PC-3 (cell line): Measurements from ENCODE around the gene SH3PXD2A. TPM values are rescaled to one million over a fixed set of nuclear protein-coding genes. Genes with fewer than 3 reads are reported as not detected.

Source experiments
- ATAC-seq: fragments of 200-7000 bp; cut with Tn5 transposase; 2 replicates; pipeline ENCODE4 v1.9.1; 2020; ENCODE audit warnings: mild to moderate bottlenecking, moderate library complexity
- BruUV-seq: library from RNA; stranded (reverse); fragments of 400-500 nt; replicated peaks from 2 replicates; lab custom pipeline; 2021; lab: Mats Ljungman, UMichigan
- CTCF ChIA-PET: fragments of 300-600 bp; sonication (Branson Sonifier 250); formaldehyde crosslinking; loops from one replicate; lab custom pipeline; 2022; ENCODE audit warnings: antibody characterized with exemption; lab: Charles Lee
- POLR2A ChIA-PET: fragments of 300-600 bp; sonication (Branson Sonifier 250); formaldehyde crosslinking; loops from one replicate; lab custom pipeline; 2022; ENCODE audit warnings: antibody characterized with exemption; ENCODE audit not compliant: unreplicated experiment; lab: Charles Lee
- DNase-seq: peaks from one replicate; pipeline ENCODE4 v3.0.0-alpha.2; 2015
- H2AFZ ChIP-seq: fragments of 300-600 bp; sonication (generic); 2 replicates; pipeline ENCODE4 v1.6.0; 2016; ENCODE audit warnings: antibody characterized with exemption, low read length
- H3F3A ChIP-seq: fragments of 300-600 bp; sonication (generic); one replicate; pipeline ENCODE4 v1.6.0; 2017; ENCODE audit warnings: antibody characterized with exemption, low read length, control low read depth, mild to moderate bottlenecking; ENCODE audit not compliant: unreplicated experiment
- H3K27ac ChIP-seq: fragments of 300-600 bp; sonication (generic); 2 replicates; pipeline ENCODE4 v1.5.1; 2016; ENCODE audit warnings: mild to moderate bottlenecking, low read length
- H3K27me3 ChIP-seq: fragments of 300-600 bp; sonication (generic); 2 replicates; pipeline ENCODE4 v1.6.1; 2016; ENCODE audit warnings: low read length, mixed read lengths
- H3K36me3 ChIP-seq: fragments of 300-600 bp; sonication (generic); 2 replicates; pipeline ENCODE4 v1.6.1; 2016; ENCODE audit warnings: low read depth, mixed run types, low read length, mixed read lengths
- H3K4me1 ChIP-seq: fragments of 300-600 bp; sonication (generic); 2 replicates; pipeline ENCODE4 v1.5.1; 2016; ENCODE audit warnings: low read length; ENCODE audit not compliant: insufficient read depth
- H3K4me2 ChIP-seq: fragments of 300-600 bp; sonication (generic); 2 replicates; pipeline ENCODE4 v1.6.0; 2016; ENCODE audit warnings: low read length
- H3K4me3 ChIP-seq: fragments of 300-600 bp; sonication (generic); 2 replicates; pipeline ENCODE4 v1.5.1; 2016; ENCODE audit warnings: mild to moderate bottlenecking, low read length, mixed read lengths
- H3K79me2 ChIP-seq: fragments of 300-600 bp; sonication (generic); 2 replicates; pipeline ENCODE4 v1.6.1; 2017; ENCODE audit warnings: low read length, mixed read lengths
- H3K9ac ChIP-seq: fragments of 300-600 bp; sonication (generic); 2 replicates; pipeline ENCODE4 v1.6.0; 2016; ENCODE audit warnings: mild to moderate bottlenecking, low read length
- H3K9me2 ChIP-seq: fragments of 300-600 bp; sonication (generic); replicated peaks from 2 replicates; pipeline ENCODE4 v1.6.1; 2016; ENCODE audit warnings: mixed run types, low read length, mixed read lengths
- H3K9me3 ChIP-seq: fragments of 300-600 bp; sonication (generic); 2 replicates; pipeline ENCODE4 v1.6.1; 2016; ENCODE audit warnings: low read length, mixed read lengths
- H4K20me1 ChIP-seq: fragments of 300-600 bp; sonication (generic); 2 replicates; pipeline ENCODE4 v1.6.1; 2016; ENCODE audit warnings: low read length, mixed read lengths
- EZH2 ChIP-seq: fragments of 300-600 bp; sonication (generic); IDR thresholded peaks from one replicate; pipeline ENCODE4 v1.6.1; 2017; ENCODE audit warnings: antibody characterized with exemption, mild to moderate bottlenecking, low read length; ENCODE audit not compliant: unreplicated experiment
- EZH2phosphoT487 ChIP-seq: fragments of 300-600 bp; sonication (generic); IDR thresholded peaks from 2 replicates; pipeline ENCODE4 v1.6.1; 2018; ENCODE audit warnings: mild to moderate bottlenecking, antibody characterized with exemption, low read length, borderline replicate concordance
- intact Hi-C: fragments of 100-400 bp; cut with micrococcal nuclease; formaldehyde crosslinking; loops from 2 replicates; pipeline ENCODE4 v1.9.0; 2023
- total RNA-seq: library from RNA; depleted of rRNA; stranded (reverse); fragments of >200 nt; gene quantifications from 2 replicates; pipeline ENCODE4 v1.2.3, GENCODE V29; 2014
- TF ChIP-seq, protein P1 (sequence below): fragments of 300-600 bp; sonication (generic); conservative IDR thresholded peaks from 2 replicates; pipeline ENCODE4 v1.5.1; 2017; ENCODE audit warnings: antibody characterized with exemption, low read depth, mild to moderate bottlenecking, low read length

SH3PXD2A gene
- total RNA-seq, 1 experiment from 2014 or later = 3.4 TPM

DNA sequence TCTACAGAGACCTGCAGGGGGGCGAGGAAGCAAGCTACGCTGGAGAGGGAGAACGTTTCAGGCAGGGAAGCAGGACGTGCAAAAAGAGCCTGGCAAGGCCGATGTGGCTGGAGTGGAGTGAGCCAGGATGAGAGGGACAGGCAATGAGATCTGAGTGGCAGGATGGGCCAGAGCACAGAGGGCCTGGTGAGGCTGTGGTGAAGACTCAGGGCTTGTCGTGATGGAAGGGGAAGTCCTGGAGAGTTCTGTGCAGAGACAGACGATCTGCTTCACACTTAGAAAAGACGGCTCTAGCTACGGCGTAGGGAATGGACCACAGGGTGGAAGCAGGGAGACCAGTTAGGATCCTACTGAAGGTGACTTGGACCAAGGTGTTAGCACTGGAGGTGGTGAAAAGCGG is 87.0 kb downstream of the SH3PXD2A start:
- ChIA-PET CTCF (no interaction called here), POLR2A (no interaction called here)
- no peaks in the 10 kb centered on the region for H3K27me3 ChIP-seq
- H3K9me2 ChIP-seq = no peaks in the 10 kb centered on the region
- intact Hi-C loops = no loop called here
- H3K79me2 ChIP-seq = no peaks in the 10 kb centered on the region
- H3K4me2 ChIP-seq = no peak overlapping the region
- no peak overlapping the region for H3K9ac ChIP-seq
- TF ChIP-seq EZH2 = no peak
- TF ChIP-seq, protein P1, sequence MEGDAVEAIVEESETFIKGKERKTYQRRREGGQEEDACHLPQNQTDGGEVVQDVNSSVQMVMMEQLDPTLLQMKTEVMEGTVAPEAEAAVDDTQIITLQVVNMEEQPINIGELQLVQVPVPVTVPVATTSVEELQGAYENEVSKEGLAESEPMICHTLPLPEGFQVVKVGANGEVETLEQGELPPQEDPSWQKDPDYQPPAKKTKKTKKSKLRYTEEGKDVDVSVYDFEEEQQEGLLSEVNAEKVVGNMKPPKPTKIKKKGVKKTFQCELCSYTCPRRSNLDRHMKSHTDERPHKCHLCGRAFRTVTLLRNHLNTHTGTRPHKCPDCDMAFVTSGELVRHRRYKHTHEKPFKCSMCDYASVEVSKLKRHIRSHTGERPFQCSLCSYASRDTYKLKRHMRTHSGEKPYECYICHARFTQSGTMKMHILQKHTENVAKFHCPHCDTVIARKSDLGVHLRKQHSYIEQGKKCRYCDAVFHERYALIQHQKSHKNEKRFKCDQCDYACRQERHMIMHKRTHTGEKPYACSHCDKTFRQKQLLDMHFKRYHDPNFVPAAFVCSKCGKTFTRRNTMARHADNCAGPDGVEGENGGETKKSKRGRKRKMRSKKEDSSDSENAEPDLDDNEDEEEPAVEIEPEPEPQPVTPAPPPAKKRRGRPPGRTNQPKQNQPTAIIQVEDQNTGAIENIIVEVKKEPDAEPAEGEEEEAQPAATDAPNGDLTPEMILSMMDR = no peak
- TF ChIP-seq EZH2phosphoT487 = no peak
- H3F3A ChIP-seq = no peaks in the 10 kb centered on the region
- no TSS peak for BruUV-seq
- H3K36me3 ChIP-seq = no peaks in the 10 kb centered on the region
- no peak overlapping the region for H3K4me3 ChIP-seq
- no peak overlapping the region for H3K27ac ChIP-seq
- no peak overlapping the region for H2AFZ ChIP-seq
- no peaks in the 10 kb centered on the region for H3K9me3 ChIP-seq
- H4K20me1 ChIP-seq = no peaks in the 10 kb centered on the region
- peaks cover 34% of the 10 kb centered on the region for H3K4me1 ChIP-seq
- ATAC-seq = no peak
- no peak for DNase-seq

DNA sequence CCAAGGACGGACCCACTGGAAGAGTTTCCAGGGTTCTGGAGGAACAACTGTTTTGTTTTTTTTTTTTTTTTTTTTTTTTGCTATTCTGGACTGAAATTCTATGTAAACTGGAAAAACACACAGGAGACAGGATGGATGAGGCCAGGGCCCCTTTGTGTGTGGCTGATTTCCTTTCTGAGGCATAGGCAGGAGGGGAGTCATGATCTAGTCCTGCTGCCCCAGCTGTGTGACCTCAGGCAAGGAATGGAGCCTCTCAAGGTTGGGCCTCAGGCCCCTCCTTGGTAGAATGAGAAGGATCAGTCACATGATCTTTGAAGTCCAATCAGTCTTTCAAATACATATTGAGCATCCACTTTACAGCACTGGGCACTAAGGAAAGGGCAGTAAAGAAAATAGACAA is 87.6 kb downstream of the SH3PXD2A start:
- ATAC-seq (no peak), DNase-seq (no peak)
- Histone ChIP-seq H3K36me3 (no peaks in the 10 kb centered on the region), H3K9me3 (no peaks in the 10 kb centered on the region), H3K4me1 (peaks cover 35% of the 10 kb centered on the region), H4K20me1 (no peaks in the 10 kb centered on the region), H3K9ac (no peak overlapping the region), H3K4me3 (no peak overlapping the region), H3K79me2 (no peaks in the 10 kb centered on the region), H3K4me2 (no peak overlapping the region), H3K9me2 (no peaks in the 10 kb centered on the region), H3K27me3 (no peaks in the 10 kb centered on the region), H2AFZ (no peak overlapping the region), H3K27ac (no peak overlapping the region), H3F3A (no peaks in the 10 kb centered on the region)
- intact Hi-C loops = no loop called here
- POLR2A ChIA-PET = no interaction called here
- CTCF ChIA-PET = no interaction called here
- no peak for TF ChIP-seq EZH2
- TF ChIP-seq, protein P1 = no peak
- TF ChIP-seq EZH2phosphoT487 = no peak
- no TSS peak for BruUV-seq

DNA sequence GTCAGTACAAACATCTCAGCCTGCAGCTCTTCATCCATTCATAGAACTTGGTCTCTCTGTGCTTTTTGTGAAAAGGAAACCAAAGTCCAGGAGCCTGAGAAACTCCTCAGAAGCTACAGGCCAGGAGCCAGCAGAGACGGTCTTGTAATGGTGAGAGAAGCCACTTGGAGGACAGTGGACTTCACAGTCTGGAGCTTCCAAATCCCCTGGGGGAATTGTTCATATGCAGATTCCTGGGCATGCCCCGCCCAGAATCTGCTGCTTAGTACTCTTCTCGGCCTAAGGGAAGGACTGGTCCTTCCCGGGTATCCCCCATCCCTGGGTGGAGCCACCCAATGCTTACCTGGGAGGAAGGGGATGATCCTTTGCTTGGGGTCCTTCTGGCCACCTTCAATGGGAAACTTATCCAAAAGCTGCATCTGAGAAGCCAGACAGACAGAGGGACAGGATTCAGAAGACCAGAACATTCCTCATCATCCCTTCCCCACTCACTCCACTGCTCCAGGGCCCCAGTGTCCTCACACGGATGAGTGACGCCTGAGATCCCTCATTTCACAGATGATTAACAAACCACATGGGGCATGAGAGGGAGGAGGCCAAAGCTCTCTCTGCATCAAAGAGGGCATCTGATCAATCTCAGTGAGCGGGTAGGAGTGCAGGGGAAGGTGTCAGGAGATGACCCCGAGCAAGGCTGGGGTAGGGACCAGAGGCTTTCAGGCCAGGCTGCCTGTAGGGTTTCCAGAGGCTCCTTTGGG is 88.4 kb downstream of the SH3PXD2A start:
- no peaks in the 10 kb centered on the region for H4K20me1 ChIP-seq
- H3K4me1 ChIP-seq = peaks cover 26% of the 10 kb centered on the region
- no peaks in the 10 kb centered on the region for H3K27me3 ChIP-seq
- no peak overlapping the region for H3K9ac ChIP-seq
- H2AFZ ChIP-seq = no peak overlapping the region
- no peaks in the 10 kb centered on the region for H3F3A ChIP-seq
- H3K36me3 ChIP-seq = no peaks in the 10 kb centered on the region
- no peaks in the 10 kb centered on the region for H3K79me2 ChIP-seq
- H3K4me2 ChIP-seq = no peak overlapping the region
- TF ChIP-seq EZH2phosphoT487 (no peak), EZH2 (no peak)
- TF ChIP-seq, protein P1 = no peak
- ATAC-seq = no peak
- H3K4me3 ChIP-seq = no peak overlapping the region
- CTCF ChIA-PET = no interaction called here
- no peaks in the 10 kb centered on the region for H3K9me2 ChIP-seq
- BruUV-seq = no TSS peak
- no peak for DNase-seq
- intact Hi-C loops = no loop called here
- POLR2A ChIA-PET = no interaction called here
- H3K9me3 ChIP-seq = no peaks in the 10 kb centered on the region
- no peak overlapping the region for H3K27ac ChIP-seq
